GM19324 (cell line): ENCODE data around the gene ELN.

ENCODE experiments used
- ATAC-seq: cut with Tn5 transposase; IDR thresholded peaks from one replicate; pipeline ENCODE4 v1.9.1; 2021; ENCODE audit warnings: mild to moderate bottlenecking, moderate library complexity; ENCODE audit not compliant: unreplicated experiment, low FRiP score

Gene ELN

DNA sequence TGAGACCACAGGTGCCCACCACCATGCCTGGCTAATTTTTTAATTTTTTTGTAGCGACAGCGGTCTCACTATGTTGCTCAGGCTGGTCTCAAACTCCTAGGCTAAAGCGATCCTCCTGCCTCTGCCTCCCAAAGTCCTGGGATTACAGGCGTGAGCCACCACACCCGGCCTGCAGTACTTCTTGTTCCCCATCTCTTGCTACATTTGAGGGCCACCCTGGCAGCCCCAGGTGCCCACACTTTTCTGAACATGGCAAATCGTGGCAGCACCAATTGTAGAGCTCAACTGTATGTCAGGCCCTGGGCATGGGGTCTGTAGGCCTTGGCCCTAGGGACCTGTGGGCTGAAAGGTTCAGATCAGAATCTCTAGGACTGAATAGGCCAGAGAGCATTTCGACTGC lies 30.5 kb downstream of the ELN start:
- ATAC-seq: no peak

DNA sequence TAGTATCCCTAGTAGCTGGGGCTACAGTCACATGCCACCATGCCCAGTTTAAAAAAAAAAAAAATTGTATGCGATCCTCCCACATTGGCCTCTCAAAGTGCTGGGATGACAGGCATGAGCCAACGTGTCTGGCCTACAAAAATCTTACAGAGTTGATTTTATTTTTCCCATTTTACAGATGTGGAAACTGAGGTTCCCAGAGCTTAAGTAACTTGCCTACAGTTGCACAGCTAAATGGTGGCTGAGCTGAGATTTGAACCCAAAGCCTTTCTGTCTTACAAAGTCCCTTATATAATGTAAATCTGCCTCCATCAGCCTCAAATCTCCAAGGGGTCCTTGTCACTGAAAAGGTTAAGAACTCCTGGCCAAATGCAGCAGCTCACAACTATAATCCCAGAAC lies 31.1 kb downstream of the ELN start:
- no peak for ATAC-seq

DNA sequence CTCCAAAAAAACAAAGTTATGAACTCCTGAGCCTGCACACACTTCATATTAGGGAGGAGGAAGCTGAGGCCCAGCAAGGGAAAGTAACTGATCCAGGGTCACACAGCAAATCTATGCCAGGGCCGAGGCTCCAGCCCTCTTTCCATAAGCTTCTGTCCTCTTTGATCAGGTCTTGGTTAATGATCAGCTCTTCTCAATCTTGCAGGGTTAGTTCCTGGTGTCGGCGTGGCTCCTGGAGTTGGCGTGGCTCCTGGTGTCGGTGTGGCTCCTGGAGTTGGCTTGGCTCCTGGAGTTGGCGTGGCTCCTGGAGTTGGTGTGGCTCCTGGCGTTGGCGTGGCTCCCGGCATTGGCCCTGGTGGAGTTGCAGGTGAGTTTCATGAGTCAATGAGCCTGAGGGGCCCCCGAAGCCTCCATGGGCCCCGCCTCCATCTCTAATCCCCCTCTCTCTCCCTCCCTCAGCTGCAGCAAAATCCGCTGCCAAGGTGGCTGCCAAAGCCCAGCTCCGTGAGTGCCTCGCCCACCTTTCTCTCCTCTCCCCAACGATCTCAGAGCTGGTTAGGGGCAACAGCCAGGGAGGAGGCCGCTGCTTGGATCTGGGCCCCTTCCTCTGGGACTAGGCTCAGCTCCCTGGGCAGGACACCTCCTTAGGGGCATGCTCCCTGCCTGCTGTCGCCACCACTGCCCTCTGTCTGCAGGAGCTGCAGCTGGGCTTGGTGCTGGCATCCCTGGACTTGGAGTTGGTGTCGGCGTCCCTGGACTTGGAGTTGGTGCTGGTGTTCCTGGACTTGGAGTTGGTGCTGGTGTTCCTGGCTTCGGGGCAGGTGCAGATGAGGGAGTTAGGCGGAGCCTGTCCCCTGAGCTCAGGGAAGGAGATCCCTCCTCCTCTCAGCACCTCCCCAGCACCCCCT lies 32.0 kb downstream of the ELN start:
- ATAC-seq: no peak

DNA sequence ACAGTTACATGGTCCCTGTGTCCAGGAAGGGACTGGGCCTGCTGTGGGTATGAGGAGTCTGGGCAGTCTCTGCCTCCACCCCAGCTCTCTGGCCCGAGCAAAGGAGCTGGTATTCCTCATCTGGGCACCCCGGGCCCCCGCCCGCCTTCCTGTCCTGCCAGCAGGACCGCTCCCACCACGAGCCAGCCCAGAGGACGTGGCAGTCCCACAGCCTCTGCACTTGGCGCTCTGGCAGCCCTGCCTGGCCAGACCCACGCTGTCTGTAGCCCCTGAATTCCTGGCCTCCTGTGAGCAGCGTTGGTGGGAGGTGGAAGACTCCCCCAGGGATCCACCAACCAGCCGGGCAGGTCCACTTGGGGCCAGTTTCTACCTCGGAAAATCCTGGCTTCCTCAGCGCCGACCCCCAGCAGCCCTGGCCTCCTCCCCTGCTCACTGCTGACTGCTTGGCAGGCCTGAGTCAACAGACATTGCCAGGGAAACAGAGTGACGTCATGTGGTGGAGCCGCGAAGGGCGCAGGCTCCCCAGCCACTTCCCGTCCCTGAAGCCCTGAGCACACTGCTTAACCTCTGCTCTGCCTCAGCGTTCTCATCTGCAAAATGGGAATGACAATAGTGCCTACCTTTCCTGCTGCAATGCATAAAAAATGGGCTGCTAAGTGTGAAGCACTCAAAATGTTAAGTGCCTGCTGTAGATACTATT lies 34.0 kb downstream of the ELN start:
- ATAC-seq: no peak

DNA sequence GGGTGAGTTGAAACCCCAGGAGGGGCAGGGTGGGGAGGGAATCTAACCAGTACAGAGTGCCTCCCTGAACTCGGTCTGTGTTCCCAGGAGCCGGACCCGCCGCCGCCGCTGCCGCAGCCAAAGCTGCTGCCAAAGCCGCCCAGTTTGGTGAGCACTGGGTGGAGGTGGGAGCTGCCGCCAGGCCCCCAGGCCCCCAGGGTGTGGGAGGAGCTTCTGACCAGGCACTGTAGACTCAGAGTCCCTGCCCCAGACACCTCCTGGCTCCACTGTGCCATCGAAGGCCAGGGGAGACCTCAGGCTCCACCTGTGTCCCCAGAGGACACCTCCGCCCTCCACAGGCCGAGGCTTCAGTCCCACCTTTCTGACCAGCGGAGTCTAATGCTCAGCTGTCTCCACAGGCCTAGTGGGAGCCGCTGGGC lies 35.3 kb downstream of the ELN start:
- ATAC-seq: no peak

DNA sequence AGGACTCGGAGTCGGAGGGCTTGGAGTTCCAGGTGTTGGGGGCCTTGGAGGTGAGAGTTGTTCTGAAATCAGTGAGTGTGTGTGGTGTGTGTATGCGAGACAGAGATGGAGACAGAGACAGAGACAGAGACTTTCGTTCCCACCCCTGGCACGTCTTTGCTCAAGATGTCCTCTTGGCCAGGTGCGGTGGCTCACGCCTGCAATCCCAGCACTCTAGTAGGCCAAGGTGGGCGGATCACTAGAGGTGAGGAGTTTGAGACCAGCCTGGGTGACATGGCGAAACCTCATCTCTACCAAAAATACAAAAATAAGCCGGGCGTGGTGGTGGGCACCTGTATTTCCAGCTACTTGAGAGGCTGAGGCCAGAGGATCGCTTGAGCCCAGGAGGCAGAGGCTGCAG lies 35.7 kb downstream of the ELN start:
- no peak for ATAC-seq

DNA sequence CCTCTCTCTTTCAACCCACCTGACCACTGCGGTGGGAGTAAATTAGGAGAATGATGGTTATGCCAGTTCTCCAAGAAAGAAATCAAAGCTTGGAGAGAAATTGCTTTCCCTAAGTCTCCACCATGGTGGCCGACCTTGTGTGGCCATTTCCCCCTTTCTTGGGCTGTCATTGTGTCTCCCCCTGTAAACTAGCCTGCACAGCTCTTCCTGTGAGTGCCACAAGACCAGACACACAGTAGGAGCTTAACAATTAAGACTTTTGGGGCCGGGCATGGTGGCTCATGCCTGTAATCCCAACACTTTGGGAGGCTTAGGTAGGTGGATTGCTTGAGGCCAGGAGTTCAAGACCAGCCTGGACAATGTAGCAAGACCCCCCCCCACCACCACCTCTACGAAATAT lies 36.7 kb downstream of the ELN start:
- no peak for ATAC-seq

DNA sequence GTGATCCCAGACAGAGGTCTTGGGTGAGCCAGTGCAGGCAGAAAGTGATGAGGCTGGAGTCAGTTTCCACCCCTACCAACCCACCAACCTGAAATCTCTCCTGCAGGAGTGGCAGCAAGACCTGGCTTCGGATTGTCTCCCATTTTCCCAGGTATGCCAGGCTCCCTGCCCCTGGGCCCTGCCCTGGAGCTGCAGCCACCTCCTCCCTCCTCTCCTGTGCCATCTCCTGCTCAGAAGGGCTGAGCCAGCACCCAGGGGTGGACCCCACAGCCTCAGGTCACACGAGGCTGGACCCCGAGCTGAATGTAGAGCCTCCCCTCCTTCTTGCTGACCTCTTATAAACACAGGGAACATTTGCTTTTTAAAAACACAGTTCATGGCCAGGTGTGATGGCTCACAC lies 38.7 kb downstream of the ELN start:
- no peak for ATAC-seq

DNA sequence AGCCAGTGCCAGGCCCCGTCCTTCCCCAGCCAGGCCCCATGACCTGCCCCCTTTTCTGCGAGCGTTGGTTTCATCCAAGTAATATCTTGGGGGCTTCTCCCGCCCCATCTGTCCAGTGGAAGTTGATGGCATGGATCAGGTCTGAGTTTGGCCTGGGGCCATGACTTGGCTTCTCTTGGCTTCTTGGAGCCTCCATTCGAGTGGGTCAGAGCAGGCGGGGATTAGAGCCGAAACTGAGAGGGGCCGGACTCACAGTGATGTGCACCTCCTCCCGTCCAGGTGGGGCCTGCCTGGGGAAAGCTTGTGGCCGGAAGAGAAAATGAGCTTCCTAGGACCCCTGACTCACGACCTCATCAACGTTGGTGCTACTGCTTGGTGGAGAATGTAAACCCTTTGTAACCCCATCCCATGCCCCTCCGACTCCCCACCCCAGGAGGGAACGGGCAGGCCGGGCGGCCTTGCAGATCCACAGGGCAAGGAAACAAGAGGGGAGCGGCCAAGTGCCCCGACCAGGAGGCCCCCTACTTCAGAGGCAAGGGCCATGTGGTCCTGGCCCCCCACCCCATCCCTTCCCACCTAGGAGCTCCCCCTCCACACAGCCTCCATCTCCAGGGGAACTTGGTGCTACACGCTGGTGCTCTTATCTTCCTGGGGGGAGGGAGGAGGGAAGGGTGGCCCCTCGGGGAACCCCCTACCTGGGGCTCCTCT lies 40.6 kb downstream of the ELN start:
- ATAC-seq: no peak

DNA sequence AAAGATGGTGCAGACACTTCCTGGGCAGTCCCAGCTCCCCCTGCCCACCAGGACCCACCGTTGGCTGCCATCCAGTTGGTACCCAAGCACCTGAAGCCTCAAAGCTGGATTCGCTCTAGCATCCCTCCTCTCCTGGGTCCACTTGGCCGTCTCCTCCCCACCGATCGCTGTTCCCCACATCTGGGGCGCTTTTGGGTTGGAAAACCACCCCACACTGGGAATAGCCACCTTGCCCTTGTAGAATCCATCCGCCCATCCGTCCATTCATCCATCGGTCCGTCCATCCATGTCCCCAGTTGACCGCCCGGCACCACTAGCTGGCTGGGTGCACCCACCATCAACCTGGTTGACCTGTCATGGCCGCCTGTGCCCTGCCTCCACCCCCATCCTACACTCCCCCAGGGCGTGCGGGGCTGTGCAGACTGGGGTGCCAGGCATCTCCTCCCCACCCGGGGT lies 41.1 kb downstream of the ELN start:
- no peak for ATAC-seq

DNA sequence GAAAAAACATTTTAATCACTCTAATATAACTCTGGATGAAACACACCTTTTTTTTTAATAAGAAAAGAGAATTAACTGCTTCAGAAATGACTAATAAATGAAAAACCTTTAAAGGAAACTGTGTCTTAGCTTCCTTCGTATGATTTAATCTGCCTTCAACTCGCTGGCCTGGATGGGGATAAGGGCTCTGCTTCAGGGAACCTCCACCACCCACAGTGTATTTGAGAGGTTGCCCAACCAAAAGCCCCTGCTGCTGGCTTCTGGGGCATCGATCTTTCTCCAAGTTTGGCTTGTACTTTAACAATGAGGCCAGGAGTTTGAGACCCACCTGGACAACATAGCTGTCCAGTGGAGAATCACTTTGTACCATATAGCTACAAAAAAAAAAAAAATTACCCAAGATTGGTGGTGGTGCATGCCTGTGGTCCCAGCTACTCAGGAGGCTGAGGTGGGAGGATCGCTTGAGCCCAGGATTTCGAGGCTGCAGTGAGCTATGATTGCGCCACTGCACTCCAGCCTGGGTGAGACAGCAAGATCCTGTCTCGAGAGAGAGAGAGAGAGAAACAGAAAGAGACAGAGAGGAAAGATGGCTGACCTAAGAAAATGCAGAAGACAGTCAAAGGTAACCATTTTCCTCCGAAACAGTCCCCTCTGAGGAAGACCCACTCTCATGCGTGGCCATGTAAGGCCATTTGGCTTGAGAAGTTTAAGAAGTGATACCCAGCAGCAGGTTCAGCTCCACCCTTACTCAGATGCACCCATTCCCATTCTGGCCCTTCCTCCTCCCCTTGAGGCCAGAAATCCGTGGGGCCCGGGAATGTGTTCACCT lies 42.0 kb downstream of the ELN start:
- no peak for ATAC-seq

DNA sequence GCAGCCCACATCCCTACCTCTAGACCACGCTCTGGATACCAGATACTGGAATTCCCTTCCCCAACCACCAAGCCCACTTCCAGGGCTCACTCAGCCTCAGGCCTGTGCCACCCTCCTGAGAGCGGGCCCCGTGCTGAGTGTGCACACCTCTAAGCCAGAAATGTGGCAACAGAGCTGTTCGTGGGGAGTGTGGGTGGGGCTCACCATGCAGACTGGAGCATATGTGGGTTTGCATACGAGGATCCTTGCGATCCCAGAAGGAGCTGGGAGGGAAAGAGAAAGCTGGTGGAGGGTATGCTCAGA lies 42.6 kb downstream of the ELN start:
- no peak for ATAC-seq

DNA sequence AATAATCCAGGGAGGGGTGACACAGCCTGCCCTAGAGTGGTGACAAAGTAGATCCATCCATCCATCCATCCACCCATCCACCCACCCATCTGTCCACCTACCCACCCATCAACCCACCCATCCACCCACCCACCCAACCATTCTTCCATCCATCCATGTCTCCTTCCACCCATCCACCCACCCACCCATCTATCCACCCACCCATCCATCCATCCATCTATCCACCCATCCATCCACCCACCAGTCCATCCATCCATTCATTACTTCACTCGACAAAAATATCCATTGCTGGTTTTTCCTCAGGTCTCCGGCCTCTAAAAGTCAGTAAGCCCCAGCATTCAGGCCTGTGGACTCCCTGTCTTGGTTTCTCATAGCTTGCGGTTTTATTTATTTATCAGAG lies 43.1 kb downstream of the ELN start:
- no peak for ATAC-seq

DNA sequence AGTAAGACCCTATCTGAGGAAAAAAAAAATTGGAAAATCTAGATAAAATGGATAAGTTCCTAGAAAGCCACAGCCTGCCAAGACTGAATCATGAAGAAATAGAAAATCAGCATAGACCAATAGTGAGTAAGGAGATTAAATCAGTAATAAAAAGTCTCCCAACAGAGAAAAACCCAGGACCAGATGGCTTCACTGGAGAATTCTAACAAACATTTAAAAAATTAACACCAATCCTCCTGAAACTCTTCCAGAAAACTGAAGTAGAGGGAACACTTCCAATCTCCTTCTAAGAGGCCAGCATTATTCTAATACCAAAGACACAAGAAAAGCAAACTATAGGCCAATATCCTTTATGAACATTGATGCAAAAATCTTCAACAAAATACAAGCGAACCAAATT lies 46.8 kb downstream of the ELN start:
- ATAC-seq: no peak

DNA sequence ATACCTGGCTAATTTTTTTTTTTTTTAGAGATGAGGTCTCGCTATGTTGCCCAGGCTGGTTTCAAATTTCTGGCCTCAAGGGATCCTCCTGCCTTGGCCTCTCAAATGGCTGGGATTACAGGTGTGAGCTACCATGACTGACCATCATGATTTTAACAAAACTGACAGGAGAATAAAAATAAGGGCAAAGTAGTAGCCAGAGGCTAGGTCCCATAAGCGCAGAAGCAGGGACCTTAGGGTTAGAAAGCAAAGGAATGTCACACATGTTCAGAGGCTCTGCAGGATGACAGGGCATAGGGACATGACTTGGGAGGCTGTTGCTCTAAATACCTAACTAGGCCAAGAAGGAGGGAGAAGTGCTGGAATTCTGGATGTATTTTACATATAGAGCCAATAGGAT lies 50.5 kb downstream of the ELN start:
- ATAC-seq: no peak

DNA sequence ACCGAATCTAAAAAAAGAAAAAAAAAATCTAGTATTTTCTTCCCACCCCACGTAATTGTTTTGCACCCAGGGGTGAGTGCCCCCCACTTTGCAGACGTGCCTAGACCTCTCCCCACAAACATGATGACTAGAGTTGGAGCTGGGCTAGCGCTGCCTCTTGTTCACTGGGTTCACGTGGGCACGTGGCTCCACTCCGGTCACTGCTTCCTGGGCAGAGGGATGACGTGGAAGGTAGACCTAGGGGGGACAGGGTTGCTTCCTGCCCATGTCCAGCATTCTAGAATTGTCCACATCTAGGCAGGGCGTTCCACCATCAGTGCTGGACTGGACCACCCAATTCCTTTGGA lies 54.8 kb downstream of the ELN start:
- no peak for ATAC-seq

DNA sequence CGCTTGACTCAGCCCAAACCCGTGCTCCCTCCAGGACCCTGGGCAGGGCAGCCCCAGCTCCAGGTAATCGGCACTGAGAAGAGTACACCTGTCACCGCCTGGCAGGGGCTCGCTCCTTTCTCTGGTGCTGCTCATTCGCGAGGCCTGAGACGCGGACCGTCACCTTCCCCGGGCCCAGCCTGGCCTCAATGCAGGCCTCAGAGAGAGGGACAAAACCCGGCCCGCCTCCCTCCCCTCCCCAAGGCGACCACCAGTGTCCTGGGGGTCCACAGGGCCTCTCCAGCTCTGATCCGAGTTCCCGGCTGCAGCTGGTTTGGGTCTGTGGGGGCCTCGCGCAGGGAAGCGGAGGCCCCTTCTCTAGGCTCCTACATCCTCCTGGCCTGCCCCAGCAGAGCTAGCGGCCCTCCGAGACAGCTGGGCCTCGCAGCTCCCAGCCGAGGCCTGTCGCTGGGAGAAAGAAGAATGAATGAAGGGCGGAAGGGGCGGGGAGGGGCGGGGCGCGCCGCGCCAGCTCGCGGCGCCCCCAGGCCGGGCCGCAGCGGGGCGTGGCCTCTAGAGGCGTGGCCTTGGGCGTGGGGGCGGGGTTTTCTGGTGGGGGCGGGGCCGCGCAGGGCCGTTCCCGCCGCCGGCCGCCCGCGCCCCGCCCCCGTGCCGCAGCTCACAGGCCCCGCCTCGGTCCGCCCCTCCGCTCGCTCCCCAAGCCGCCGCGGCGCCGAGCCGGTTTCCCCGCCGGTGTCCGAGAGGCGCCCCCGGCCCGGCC lies 55.3 kb downstream of the ELN start, which contains the start of gene LIMK1:
Gene LIMK1, plus strand, starts transcription at position 688 of the 760 bp plus-strand sequence. CDS start 187 bp downstream, outside the sequence.
- ATAC-seq: peak; percentile 84

DNA sequence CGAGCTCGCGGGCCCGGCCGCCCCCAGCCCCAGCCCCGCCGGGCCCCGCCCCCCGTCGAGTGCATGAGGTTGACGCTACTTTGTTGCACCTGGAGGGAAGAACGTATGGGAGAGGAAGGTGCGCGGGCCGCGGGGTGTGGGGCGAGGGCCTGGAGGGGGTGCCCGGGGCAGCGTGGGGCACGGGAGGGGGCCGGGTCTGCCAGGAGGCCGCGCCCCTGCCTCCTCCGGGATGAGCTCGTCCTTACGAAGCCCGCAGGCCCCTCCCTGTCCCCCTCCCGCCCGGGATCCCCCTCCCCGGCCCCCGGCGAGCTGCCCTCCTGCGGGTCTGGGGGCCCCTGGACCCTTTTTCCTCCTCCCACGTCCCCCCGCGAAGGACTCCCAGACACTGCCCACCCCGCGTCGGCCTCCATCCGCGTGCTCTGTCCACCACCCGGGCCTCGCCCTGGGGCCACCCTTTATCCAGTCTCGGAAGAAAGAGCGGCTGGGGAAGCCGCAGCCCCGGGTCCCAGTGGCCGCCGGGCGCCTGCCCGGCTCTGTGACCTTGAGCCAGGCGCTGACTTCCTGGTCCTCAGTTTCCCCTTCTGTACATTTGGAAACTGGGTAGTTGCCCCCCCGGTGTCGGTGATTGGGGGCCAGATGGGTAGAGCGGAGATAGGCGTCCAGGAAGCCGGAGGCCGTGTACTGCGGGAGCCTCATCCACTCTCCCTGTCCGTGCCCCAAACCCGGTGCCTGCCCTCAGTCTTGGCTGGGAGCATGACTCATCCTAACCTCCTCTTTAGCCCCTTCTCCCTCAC lies 56.2 kb downstream of the ELN start:
- ATAC-seq: no peak
